GM23338 (cell line): ENCODE data around the gene CCDC167.

Experiments
- CTCF ChIP-seq, 2 experiments: fragments of 200-600 bp in 1 of 2; sonication (generic) in 1 of 2; conservative IDR thresholded peaks; 2 replicates each; pipeline versions ENCODE4 v1.5.1 to v1.6.1; 2016 to 2017; ENCODE audit warnings: antibody characterized with exemption in 2 of 2, low read depth in 2 of 2, mild to moderate bottlenecking in 2 of 2, moderate library complexity in 1 of 2
- EZH2 ChIP-seq: fragments of 200-600 bp; sonication (generic); IDR thresholded peaks from one replicate; pipeline ENCODE4 v1.8.0; 2017; ENCODE audit warnings: antibody characterized with exemption, mild to moderate bottlenecking, low read depth; ENCODE audit not compliant: unreplicated experiment
- EZH2phosphoT487 ChIP-seq: fragments of 200-600 bp; sonication (generic); IDR thresholded peaks from one replicate; pipeline ENCODE4 v1.8.1; 2018; ENCODE audit warnings: antibody characterized with exemption; ENCODE audit not compliant: unreplicated experiment
- POLR2AphosphoS5 ChIP-seq: IDR thresholded peaks from 2 replicates; pipeline ENCODE4 v1.6.1; 2016; ENCODE audit warnings: antibody characterized with exemption, low read depth
- REST ChIP-seq: IDR thresholded peaks from one replicate; pipeline ENCODE4 v1.6.1; 2018; ENCODE audit warnings: antibody characterized with exemption; ENCODE audit not compliant: unreplicated experiment

GRCh38 chr6:37456816-37457560 is 42.7 kb downstream of the CCDC167 start:
- TF ChIP-seq CTCF (conservative IDR thresholded peaks at IDR 0.05; ENCODE audit: low read depth in 2 of 2) (no peak), POLR2AphosphoS5 (no peak), REST (no peak), EZH2phosphoT487 (no peak), EZH2 (no peak)
